22Rv1 (cell line): ENCODE results near the gene SCN4A.

Experiments used
- H3K27ac ChIP-seq: fragments of 450-650 bp; 2 replicates; pipeline ENCODE4 v1.5.1; 2017
- ZFX ChIP-seq: fragments of 450-650 bp; IDR thresholded peaks from 2 replicates; pipeline ENCODE4 v1.6.1; 2017; ENCODE audit warnings: antibody characterized with exemption, borderline replicate concordance
- TF ChIP-seq, protein P1 (sequence below): fragments of 450-650 bp; IDR thresholded peaks from 2 replicates; pipeline ENCODE4 v1.5.1; 2017; ENCODE audit warnings: mild to moderate bottlenecking

Gene SCN4A

DNA sequence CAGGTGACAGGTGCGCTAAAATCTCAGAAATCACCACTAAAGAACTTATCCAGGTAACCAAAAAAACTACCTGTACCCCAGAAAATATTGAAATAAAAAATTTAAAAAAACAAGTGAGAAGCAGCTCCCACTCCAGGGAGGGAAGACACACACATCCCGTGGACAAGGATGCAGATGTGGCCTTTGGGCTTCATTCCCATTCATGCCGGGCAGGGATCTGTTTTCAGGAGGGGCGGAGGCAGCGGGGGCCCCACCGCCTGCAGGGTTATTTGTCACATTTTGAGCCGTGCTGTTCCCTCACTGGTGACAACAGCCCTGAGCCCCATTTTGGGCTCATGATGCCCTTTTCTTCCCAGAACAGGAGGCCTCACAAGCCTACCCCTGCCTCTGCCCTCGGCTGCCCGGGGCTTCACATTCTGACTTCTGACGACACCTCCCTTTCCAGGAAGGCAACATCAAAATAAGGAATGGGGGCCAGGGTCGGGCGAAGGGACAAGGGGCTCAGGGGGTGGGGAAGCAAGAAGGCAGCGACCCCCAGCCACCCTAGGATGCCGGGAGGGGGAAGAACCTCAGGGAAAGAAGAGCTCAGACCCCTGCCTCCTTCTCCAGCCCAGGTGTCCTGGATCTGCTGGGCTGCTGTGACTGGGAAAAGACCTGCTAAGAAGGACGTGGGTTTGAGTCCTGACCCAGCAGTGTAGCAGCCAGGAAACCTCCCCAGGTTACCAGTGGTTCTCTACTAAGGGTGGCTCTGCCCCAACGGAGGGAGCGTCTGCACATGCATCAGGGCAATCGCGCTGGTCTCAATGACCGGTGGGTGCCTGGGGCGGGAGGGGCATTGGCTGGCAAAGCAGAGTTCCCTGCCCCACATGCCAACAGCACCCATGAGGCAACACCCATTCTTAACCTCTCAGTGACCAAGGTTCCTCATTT, 38.3 kb downstream of the SCN4A start:
- TF ChIP-seq, protein P1, sequence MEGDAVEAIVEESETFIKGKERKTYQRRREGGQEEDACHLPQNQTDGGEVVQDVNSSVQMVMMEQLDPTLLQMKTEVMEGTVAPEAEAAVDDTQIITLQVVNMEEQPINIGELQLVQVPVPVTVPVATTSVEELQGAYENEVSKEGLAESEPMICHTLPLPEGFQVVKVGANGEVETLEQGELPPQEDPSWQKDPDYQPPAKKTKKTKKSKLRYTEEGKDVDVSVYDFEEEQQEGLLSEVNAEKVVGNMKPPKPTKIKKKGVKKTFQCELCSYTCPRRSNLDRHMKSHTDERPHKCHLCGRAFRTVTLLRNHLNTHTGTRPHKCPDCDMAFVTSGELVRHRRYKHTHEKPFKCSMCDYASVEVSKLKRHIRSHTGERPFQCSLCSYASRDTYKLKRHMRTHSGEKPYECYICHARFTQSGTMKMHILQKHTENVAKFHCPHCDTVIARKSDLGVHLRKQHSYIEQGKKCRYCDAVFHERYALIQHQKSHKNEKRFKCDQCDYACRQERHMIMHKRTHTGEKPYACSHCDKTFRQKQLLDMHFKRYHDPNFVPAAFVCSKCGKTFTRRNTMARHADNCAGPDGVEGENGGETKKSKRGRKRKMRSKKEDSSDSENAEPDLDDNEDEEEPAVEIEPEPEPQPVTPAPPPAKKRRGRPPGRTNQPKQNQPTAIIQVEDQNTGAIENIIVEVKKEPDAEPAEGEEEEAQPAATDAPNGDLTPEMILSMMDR = no peak
- no peak for TF ChIP-seq ZFX

DNA sequence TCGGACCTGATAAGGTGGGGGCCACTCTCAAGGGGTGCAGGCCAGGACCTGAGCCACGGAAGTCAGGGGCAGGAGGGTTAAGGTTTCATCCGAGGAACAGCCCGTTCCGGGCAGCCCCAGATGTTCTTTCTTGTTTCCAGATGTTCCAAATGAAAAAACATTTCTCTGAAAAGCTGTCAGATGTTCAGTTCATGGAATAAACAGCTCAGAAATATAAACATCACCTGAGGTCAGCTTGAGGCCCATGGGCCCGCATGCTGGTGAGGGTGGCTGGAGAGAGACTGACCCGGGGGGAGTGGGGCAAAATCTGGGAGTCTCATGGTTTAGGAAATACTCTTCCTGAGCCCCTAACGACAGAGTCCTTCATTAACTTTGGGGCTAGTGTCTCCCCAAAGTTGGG, 39.1 kb downstream of the SCN4A start:
- H3K27ac ChIP-seq = no peak overlapping the region
- TF ChIP-seq, protein P1 = no peak
- no peak for TF ChIP-seq ZFX

More for the DNA sequence above, 38.3 kb downstream of the SCN4A start:
- H3K27ac ChIP-seq = no peak overlapping the region

DNA sequence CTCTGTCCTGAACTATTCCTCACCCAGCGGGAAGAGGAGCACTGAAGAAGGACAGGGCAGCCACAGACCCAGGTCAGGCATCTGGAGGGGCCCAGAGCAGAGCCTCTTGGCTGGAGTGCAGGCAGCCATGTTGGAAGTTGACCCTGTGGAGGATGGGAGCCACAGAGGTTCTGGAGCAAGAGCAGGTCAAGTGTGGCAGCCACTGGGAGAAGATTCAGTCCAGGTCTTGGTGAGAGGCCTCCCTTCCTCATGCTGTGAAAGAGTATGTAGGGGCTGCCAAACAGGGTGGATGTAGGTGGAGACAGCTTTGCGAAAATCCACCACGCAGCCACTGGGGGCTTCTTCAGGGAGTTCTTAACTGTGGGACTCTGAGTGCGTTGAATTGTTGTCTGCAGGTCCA, 40.0 kb downstream of the SCN4A start:
- H3K27ac ChIP-seq = no peak overlapping the region
- TF ChIP-seq ZFX = no peak
- TF ChIP-seq, protein P1 = no peak

DNA sequence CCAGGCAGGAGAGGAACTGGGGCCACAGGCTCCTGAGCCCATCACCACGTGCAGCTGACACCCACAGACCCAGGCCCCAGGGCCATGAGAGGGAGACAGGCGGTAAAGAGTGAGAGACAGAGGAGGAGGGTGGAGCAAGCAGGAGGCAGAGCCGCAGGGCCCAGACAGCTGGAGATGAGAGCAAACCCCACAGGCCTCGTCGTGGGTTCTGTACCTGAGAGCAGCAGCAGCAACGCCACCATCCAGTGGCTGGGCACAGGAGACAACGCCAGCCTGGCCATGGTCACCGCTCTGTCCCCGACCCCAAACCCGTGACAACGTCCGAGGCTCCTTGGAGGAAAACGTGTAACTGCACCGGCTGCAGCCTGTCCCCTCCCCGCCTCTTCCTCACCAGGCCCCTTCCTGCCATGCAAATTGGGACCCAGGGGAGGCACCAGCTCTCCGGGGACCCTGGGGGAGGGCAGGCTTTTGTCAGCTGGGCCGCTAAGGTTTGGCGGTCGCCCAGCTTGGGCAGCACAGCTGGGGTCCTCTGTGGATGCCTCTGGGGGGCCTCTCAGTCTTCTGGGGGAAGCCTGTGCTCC, 40.6 kb downstream of the SCN4A start, which contains the start of gene CD79B:
Gene CD79B, minus strand, starts transcription at position 351 of the 581 bp plus-strand sequence. Its CDS starts 70 bp downstream, at position 281.
- no peak within 1 kb of the TSS for H3K27ac ChIP-seq

DNA sequence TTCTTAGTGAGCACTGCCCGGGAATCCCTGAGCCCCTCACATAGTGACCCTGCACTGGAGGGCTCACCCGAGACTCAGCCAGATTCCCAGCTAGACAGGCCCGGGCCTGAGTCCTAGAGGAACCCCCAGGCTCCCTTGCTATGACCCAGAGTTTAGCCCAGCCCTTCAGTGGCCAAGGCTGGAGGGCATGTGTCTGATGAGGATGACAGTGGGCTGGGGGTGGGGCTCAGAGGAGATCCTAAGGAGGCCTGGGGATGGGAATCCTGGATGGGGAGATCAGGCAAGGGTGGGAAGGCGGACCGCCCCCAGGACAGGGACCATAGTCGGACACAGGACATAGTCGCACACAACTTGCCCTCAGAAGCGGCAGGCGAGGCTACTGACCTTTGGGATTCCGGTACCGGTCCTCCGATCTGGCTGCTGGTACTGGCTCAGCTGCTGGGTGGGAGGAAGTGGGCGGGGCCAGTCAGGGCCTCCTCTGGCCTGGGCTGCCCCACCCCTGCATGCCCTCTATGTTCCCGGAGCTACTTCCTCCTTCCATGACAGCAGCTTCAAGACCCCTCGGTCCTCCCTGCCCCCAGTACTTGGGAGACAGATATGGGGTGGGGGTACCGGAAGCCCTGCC, 41.7 kb downstream of the SCN4A start:
- TF ChIP-seq, protein P1 = no peak
- no peak for TF ChIP-seq ZFX
- no peak overlapping the region for H3K27ac ChIP-seq

More for the DNA sequence above, 40.6 kb downstream of the SCN4A start, which contains the start of gene CD79B:
- no peak for TF ChIP-seq ZFX
- TF ChIP-seq, protein P1 = no peak

DNA sequence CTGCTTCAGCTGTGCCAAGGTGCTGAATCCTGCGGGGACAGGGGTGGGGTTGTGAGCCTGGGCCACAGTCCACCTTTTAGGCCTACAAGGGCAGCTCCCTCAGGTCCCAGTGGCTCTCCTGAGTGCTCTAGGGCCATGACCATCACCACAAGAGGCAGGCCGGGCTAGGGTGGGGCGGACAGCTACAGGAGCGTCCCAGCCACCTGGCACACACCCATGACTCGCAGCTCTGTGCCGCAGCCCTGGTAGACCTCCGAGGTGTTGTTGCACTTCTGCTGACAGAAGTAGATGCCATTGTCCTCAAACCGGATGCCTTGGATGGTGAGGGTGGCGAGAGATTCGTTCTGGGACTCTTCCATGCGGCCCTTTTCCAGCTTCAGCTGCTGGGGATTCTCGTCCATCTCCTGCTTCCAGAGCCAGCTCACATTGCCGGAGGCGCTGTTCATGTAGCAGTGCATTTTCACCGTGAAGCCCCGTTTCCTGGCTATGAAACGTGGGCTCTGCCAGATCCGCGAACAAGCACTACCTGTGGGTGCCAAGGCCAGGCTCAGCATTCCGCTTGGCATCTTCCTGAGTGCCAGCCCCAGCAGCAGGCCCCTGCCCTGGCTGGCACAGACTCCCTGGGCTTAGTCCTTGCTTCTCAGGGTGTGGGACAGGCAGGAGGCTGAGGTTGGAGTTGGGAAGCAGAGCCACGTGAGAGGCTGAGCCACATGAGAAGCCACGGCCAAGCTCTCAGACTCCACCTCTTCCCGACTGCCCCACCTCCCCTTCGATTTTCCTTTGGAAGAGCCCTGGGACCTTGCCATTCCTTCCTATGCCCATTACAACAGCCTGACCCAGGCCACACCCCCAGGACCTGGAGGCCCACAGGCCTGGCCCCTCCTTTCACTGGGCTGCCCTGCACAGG, 42.6 kb downstream of the SCN4A start:
- no peak overlapping the region for H3K27ac ChIP-seq
- TF ChIP-seq, protein P1 = no peak
- no peak for TF ChIP-seq ZFX
